NCI-H1092 (cell line): Measurements from ENCODE around the gene MRGPRE.
"Not testable (repeated sequence)": the region's sequence is repeated elsewhere in the genome, so short reads cannot be mapped to it uniquely, and the experiment has no call there.

Source experiments
- DNase-seq: peaks from one replicate; lab custom pipeline; 2025; lab: John Stamatoyannopoulos, UW

MRGPRE gene

GRCh38 chr11:3231851-3232744, at the start of gene MRGPRE:
Gene MRGPRE, minus strand, starts transcription at chr11:3232417. Its CDS starts 3,618 bp downstream, at chr11:3228799.
- peak; percentile 87 for DNase-seq

GRCh38 chr11:3281146-3281545, 48.9 kb upstream of the MRGPRE start:
- DNase-seq: not testable (repeated sequence)

- not testable (repeated sequence) for DNase-seq
Measured at GRCh38 chr11:3280662-3281061, 48.4 kb upstream of the MRGPRE start.

GRCh38 chr11:3278922-3279321, 46.7 kb upstream of the MRGPRE start:
- DNase-seq: not testable (repeated sequence)

- not testable (repeated sequence) for DNase-seq
Measured at GRCh38 chr11:3273629-3274028, 41.4 kb upstream of the MRGPRE start.

GRCh38 chr11:3262548-3262947, 30.3 kb upstream of the MRGPRE start:
- not testable (repeated sequence) for DNase-seq

- DNase-seq: not testable (repeated sequence)
Measured at GRCh38 chr11:3261831-3262230, 29.6 kb upstream of the MRGPRE start.

GRCh38 chr11:3257509-3257908, 25.3 kb upstream of the MRGPRE start:
- DNase-seq: not testable (repeated sequence)

GRCh38 chr11:3255241-3255640, 23.0 kb upstream of the MRGPRE start:
- DNase-seq: not testable (repeated sequence)

GRCh38 chr11:3254773-3255172, 22.6 kb upstream of the MRGPRE start:
- not testable (repeated sequence) for DNase-seq

GRCh38 chr11:3245071-3245470, 12.9 kb upstream of the MRGPRE start:
- peak; percentile 34 for DNase-seq

GRCh38 chr11:3243880-3244279, 11.7 kb upstream of the MRGPRE start:
- no peak for DNase-seq

- no peak for DNase-seq
Measured at GRCh38 chr11:3237119-3237518, 4.9 kb upstream of the MRGPRE start.

- no peak for DNase-seq
Measured at GRCh38 chr11:3234846-3235245, 2.6 kb upstream of the MRGPRE start.

- DNase-seq: no peak
Measured at GRCh38 chr11:3232956-3233355, 739 bp upstream of the MRGPRE start.

GRCh38 chr11:3231550-3231850, 717 bp downstream of the MRGPRE start:
- DNase-seq: no peak

GRCh38 chr11:3230636-3231549, 1.3 kb downstream of the MRGPRE start:
- DNase-seq: no peak

GRCh38 chr11:3229673-3230630, 2.3 kb downstream of the MRGPRE start:
- no peak for DNase-seq

- no peak for DNase-seq
Measured at GRCh38 chr11:3228445-3228829, 3.8 kb downstream of the MRGPRE start.

- DNase-seq: no peak
Measured at GRCh38 chr11:3227568-3228444, 4.4 kb downstream of the MRGPRE start.
